ENCODE measurements around the gene TSTD1.

- TF ChIP-seq ETS1 (IDR thresholded peaks at IDR 0.05) (no peak), CREB1 (CRISPR knock-in tag; IDR thresholded peaks at IDR 0.05; ENCODE audit: low read depth) (no peak), POLR2AphosphoS5 (IDR thresholded peaks at IDR 0.05; ENCODE audit: low read depth) (no peak), CTCF (conservative IDR thresholded peaks at IDR 0.05; ENCODE audit: low read depth in 2 of 2) (peak in 1 of 2 experiments; percentile 15; a peak in 1 of 4 replicates), EZH2phosphoT487 (IDR thresholded peaks at IDR 0.05; ENCODE audit: unreplicated experiment) (no peak), REST (IDR thresholded peaks at IDR 0.05; ENCODE audit: unreplicated experiment) (no peak), EZH2 (IDR thresholded peaks at IDR 0.05; ENCODE audit: low read depth, unreplicated experiment) (no peak), ZNF331 (CRISPR knock-in tag; IDR thresholded peaks at IDR 0.05; ENCODE audit: low read depth) (no peak), JUNB (IDR thresholded peaks at IDR 0.05; ENCODE audit: unreplicated experiment) (no peak), STAT1 (IDR thresholded peaks at IDR 0.05; ENCODE audit: unreplicated experiment) (no peak), ZNF114 (CRISPR knock-in tag; IDR thresholded peaks at IDR 0.05) (no peak), NANOG (IDR thresholded peaks at IDR 0.05; ENCODE audit: borderline replicate concordance) (no peak), ZNF462 (CRISPR knock-in tag; IDR thresholded peaks at IDR 0.05) (no peak)
These were observed 45.1 kb downstream of the TSTD1 start for GRCh38 chr1:160993544-160994193.
